ENCODE data around the gene RBMS1.

Gene RBMS1

DNA sequence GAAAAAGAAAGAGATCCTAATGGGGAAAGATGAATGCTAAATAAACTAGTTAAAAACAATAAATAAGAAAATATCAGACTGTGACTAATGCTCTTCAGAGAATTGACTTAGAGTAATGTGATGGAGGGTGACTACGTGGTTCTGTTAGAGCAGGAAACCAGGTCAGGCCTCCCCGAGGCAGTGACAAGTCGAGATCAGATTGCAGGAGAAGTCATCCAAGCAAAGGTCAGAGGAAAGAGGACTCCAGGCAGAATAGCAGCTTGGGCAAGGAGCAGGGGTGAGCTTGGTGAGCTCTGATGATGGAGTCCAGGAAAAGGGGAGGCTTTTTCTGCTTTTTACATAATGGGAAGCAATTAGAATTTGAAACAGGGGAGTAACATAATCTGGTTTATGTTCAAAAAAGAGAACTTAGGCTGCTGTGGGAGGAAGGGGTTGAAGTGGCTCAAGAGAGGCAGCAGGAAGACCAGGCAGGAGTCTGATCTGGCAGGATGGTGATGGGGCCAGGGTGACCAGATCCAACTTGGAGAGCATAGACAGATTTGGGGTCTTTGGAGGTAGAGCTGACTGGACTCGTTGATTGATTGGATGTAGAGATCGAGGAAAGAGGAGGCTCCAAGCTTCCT is 266.2 kb downstream of the RBMS1 start:
- TF ChIP-seq, protein P1, sequence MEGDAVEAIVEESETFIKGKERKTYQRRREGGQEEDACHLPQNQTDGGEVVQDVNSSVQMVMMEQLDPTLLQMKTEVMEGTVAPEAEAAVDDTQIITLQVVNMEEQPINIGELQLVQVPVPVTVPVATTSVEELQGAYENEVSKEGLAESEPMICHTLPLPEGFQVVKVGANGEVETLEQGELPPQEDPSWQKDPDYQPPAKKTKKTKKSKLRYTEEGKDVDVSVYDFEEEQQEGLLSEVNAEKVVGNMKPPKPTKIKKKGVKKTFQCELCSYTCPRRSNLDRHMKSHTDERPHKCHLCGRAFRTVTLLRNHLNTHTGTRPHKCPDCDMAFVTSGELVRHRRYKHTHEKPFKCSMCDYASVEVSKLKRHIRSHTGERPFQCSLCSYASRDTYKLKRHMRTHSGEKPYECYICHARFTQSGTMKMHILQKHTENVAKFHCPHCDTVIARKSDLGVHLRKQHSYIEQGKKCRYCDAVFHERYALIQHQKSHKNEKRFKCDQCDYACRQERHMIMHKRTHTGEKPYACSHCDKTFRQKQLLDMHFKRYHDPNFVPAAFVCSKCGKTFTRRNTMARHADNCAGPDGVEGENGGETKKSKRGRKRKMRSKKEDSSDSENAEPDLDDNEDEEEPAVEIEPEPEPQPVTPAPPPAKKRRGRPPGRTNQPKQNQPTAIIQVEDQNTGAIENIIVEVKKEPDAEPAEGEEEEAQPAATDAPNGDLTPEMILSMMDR (IDR thresholded peaks at IDR 0.05; ENCODE audit: extremely low read depth, missing control alignments) = no peak
- DNase-seq (ENCODE audit: low spot score) = no peak

DNA sequence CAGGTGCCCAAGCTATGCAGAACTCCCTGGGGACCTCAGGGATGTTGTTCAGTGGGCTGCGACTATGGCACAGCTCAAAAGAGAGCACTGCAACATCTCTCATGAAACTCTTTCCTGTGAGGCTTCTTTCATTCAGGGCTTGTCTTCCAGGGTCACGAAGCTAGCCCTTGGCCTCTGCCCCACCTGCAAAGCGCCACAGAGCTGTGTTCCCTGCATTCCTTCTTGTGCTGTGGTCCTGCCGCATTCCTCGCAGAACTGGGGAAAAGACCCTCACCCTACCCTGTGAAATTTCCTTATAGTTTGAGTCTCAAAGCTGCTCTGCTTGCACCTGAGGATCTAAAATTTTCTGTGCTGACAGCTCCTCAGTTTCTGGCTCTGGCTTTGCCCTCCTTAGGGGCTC is 267.2 kb downstream of the RBMS1 start:
- TF ChIP-seq, protein P1 (IDR thresholded peaks at IDR 0.05; ENCODE audit: extremely low read depth, missing control alignments) = no peak
- no peak for DNase-seq (ENCODE audit: low spot score)

DNA sequence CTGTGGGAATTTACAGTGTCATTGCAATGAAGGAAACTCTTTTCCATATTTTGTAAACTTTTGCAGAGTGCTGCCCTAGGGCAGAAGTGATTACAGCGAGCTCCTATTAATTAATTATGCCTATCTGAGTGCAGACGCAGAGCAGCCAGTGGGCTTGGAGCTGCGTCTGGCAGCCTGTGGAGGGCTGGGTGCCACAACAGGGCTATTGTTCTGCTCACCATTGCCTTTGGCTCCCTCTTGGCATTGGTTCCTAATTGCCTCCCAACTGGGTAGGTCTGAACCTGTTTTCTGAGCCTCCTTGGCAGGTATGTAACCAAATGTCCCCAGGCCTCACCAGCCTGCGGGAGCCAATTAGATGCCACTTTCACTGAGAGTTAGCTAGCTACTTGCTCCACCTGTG is 267.9 kb downstream of the RBMS1 start:
- no peak for DNase-seq (ENCODE audit: low spot score)
- TF ChIP-seq, protein P1 (IDR thresholded peaks at IDR 0.05; ENCODE audit: extremely low read depth, missing control alignments) = no peak

DNA sequence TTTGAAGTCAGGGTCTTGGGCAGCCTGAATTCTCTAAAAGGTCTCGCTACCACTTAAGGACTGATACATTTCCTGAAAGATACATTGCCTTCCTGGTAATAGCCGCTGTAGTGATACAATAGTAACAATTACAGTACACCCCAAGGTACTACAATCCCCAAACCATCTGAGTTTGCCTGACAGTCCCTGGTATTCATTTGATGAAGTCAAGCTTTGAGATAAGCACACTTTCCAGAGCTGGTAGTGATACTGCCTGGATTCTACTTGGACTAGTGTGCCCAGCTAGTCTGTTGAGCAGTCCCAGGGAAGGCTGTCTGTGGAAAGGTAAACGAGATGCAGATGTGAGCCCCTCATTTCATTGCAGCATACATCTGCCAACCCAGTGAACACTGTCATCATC is 269.1 kb downstream of the RBMS1 start:
- no peak for DNase-seq (ENCODE audit: low spot score)
- TF ChIP-seq, protein P1 (IDR thresholded peaks at IDR 0.05; ENCODE audit: extremely low read depth, missing control alignments) = no peak

DNA sequence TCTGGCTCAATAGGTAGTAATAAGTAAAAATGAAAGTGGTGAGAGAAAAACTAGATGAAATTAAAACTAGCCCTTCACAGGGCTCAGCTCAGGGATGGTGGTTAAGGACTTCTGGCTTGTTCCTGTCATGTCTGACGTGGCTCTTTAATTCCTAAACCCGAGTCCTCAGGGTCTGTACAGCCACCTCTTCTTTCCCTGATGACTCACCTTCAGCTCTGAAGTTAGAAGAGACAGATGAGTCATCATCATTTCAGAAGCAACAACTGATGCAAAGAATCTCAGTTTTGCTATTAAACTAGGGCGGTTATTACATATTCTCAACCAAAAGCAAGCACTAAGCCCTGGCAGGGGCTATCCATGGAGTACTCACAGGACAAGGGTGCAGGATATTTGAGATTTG is 269.5 kb downstream of the RBMS1 start:
- TF ChIP-seq, protein P1 (IDR thresholded peaks at IDR 0.05; ENCODE audit: extremely low read depth, missing control alignments) = no peak
- DNase-seq (ENCODE audit: low spot score) = peak; percentile 63

DNA sequence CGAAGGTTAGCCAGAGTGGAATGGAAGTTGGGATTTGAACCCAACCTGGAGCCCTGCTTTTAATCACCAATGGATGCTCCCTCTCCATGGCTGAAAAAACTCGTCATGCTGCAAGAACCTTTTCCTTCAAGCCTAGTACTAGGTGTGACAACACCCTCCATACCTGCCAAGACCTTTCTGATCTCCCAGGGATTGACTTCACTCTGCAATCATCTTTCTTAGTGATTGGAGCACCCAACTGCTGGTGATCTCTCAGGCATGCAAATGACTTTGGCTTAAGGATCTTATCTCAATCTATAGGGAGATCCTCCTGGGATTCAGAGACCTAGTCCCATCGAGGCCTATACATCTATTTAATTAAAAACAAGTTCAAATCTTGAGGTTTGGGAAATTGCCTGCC is 270.0 kb downstream of the RBMS1 start:
- TF ChIP-seq, protein P1 (IDR thresholded peaks at IDR 0.05; ENCODE audit: extremely low read depth, missing control alignments) = no peak
- no peak for DNase-seq (ENCODE audit: low spot score)

DNA sequence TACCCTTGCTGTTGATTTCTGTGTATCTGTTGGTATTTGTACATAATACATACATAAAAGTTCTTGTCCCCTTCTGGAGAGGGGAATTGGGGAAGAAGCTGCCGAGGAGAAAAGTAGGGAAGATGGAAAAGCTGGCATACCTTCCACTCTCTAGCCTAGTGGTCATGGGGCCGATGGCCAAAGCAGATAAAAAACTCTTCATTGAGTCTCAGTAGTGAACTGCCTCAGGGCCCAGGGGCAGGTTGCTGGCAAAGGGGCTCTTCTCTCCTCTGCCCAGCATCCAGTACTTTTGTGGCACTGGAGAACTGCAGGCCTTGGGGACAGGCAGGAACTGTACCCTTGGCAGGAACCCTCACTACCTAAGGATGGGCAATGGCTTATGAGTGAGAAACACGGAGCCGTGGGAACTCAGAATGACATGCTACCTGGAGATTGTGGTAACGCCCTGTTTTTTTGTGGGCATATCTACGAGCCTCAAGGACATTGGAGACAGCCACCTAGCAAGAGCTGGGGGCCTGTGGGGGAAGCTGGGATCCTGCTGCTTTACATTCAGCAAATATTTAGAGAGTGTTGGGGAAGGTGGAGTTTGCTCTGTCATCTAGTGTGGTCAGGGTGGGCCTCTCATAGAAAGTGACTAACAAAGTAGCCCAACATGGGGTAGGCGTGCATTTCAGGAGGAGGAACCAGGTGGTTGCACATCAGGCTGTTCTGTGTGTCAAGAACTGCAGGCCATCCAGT is 270.9 kb downstream of the RBMS1 start:
- TF ChIP-seq, protein P1 (IDR thresholded peaks at IDR 0.05; ENCODE audit: extremely low read depth, missing control alignments) = no peak
- no peak for DNase-seq (ENCODE audit: low spot score)
